DMS79 treated with DMSO at 0.1 percent for 48 hours (cell line): ENCODE measurements around the gene SNX30.

Experiments
- DNase-seq: peaks from one replicate; lab custom pipeline; 2025; lab: John Stamatoyannopoulos, UW

The SNX30 gene

GRCh38 chr9:112752334-112753125, 2.0 kb downstream of the SNX30 start:
- no peak for DNase-seq

GRCh38 chr9:112753725-112754124, 3.2 kb downstream of the SNX30 start:
- DNase-seq = no peak

- no peak for DNase-seq
These were observed 4.0 kb downstream of the SNX30 start for GRCh38 chr9:112754578-112754977.

- no peak for DNase-seq
These were observed 4.5 kb downstream of the SNX30 start for GRCh38 chr9:112755016-112755427.

- DNase-seq = no peak
These were observed 5.1 kb downstream of the SNX30 start for GRCh38 chr9:112755675-112756074.

GRCh38 chr9:112757282-112757883, 6.8 kb downstream of the SNX30 start:
- no peak for DNase-seq

- DNase-seq = no peak
These were observed 7.4 kb downstream of the SNX30 start for GRCh38 chr9:112757940-112758339.

GRCh38 chr9:112760821-112761220, 10.3 kb downstream of the SNX30 start:
- DNase-seq = no peak

- DNase-seq = no peak
These were observed 11.5 kb downstream of the SNX30 start for GRCh38 chr9:112761912-112762655.

- no peak for DNase-seq
These were observed 12.4 kb downstream of the SNX30 start for GRCh38 chr9:112762726-112763518.

- no peak for DNase-seq
These were observed 13.8 kb downstream of the SNX30 start for GRCh38 chr9:112764344-112764743.

GRCh38 chr9:112764837-112765236, 14.3 kb downstream of the SNX30 start:
- DNase-seq = no peak

- no peak for DNase-seq
These were observed 14.7 kb downstream of the SNX30 start for GRCh38 chr9:112765281-112765680.

- DNase-seq = no peak
These were observed 21.0 kb downstream of the SNX30 start for GRCh38 chr9:112771359-112772214.

GRCh38 chr9:112772215-112772509, 21.6 kb downstream of the SNX30 start:
- DNase-seq = no peak

GRCh38 chr9:112772551-112772950, 22.0 kb downstream of the SNX30 start:
- no peak for DNase-seq

- no peak for DNase-seq
These were observed 23.7 kb downstream of the SNX30 start for GRCh38 chr9:112774006-112774996.

- no peak for DNase-seq
These were observed 27.4 kb downstream of the SNX30 start for GRCh38 chr9:112777914-112778313.

GRCh38 chr9:112780450-112781036, 30.0 kb downstream of the SNX30 start:
- no peak for DNase-seq

GRCh38 chr9:112782218-112782617, 31.7 kb downstream of the SNX30 start:
- DNase-seq = no peak
